HG02852 (cell line): ENCODE measurements around the gene L3MBTL4.
A peak's percentile ranks its signal among the peaks of the same experiment; 100 is the strongest.

ENCODE experiments used
- ATAC-seq: cut with Tn5 transposase; IDR thresholded peaks from one replicate; pipeline ENCODE4 v1.9.1; 2021; ENCODE audit warnings: mild to moderate bottlenecking, moderate library complexity; ENCODE audit not compliant: unreplicated experiment

Gene L3MBTL4

DNA sequence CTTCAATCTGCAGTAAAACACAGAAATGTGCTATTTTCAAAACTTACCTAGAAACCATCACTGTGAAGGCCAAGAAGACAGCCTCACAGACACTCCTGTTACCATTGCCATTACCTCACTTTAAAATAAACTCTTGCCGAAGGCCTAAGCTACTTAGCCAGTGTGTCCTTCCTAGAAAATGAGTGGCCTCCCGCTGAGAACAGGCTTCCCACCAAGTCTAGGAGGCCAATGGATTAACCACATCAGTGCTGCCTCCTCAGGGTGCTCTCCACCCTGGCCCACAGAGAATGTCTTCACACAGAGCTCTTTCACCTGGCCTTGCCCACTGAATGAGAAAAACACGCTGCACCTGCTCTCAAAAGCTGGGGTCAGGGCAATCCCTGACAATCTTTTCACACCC is 47.5 kb downstream of the L3MBTL4 start:
- no peak for ATAC-seq

DNA sequence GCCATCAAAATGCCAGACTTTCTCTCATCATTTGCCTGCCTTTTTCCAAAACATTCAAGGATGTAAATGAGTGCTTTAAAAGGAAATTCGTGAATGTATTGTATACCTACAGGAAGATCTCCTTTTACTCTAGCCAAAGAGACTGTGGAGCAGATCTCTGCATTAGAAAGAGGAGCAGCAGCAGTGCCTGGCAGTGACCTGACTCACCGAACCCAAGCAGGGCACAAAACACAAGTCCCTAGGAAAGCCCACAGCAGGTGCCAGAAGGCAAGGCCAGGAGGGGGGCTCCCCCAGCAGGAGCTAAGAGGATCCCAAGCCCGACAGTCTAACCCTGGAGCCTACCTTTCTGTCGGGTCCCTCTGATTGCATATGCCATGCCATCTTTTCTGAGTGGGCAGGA is 47.9 kb downstream of the L3MBTL4 start:
- ATAC-seq: no peak

DNA sequence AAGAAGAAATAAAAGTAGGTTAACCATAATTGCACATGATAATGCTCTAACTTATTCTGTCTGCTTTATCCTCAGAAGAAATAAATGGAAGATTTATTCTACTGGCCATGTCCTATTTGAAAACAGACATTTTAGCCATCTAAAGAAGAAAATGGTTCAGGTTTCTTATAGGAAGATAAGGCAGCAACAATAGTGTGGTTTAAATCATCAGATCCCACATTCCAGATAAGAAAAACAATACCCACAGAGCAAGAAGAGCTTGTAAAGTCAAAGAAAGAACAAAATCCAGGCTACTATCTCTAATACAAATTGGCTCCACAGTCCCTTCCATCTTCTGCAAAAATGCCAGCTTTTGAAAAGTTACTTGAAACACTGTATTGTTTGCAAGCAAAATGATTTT is 49.3 kb downstream of the L3MBTL4 start:
- no peak for ATAC-seq

DNA sequence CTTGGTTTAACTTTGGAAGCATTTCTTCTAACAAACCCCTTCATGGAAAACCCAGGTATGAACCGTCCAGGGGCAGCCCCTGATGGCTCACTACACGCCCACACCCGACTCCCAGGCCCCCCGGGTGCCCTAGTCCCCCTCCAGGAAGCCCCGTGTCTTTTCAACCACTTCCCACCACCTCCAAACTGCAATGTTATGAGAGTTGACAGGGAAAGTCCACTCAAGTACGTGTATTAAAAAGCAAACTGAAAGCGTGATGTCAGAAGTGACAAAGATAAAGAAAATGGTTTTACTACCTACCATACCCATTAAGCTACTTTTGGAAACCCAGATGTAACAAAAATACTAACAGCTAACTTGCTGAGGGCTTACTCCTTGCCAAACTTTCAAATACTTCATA is 51.5 kb downstream of the L3MBTL4 start:
- ATAC-seq: peak; percentile 88

DNA sequence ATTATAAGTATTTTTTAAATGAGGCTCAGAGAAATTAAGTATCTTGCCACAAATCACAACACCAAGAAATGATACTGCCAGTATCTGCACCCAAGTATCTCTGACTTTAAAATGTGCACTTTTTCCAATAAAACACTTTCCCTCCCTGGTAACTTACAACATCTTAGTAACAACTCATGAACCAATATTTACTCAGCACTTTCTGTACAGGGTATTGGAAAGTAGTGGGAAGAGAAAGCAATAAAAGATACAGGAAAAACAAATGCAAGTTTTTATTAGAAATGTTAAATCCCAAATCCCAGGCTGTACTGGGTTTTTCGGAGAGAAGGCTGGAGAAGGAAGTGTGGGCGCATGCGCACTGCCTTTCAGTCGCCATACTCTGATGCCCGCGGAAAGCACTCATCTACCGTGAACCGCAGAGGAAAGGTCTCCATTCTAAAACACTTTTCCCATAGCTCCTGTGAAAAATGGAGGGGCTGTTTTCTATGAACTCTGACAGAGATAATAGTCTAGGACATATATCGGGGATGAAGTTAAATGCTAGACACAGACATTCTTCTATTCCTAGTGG is 52.1 kb downstream of the L3MBTL4 start:
- no peak for ATAC-seq

DNA sequence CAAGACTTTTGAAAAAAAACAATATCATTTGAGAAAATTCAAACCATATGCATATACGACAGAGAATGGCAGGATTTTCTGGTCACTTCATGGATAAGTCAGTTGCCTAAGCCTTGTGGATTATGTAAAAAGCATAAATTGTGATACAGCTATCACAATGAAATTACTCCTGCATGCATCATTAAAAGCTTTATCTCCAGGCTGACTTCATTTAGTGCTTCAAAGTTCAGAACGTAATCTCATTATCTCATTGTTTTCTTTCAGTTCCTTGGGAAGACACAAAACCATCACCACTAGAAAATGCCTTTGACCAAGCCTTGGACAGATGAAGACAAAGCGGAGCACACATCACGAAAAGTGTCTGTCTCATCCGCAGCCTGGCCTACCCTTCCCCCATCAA is 57.0 kb downstream of the L3MBTL4 start:
- ATAC-seq: no peak

DNA sequence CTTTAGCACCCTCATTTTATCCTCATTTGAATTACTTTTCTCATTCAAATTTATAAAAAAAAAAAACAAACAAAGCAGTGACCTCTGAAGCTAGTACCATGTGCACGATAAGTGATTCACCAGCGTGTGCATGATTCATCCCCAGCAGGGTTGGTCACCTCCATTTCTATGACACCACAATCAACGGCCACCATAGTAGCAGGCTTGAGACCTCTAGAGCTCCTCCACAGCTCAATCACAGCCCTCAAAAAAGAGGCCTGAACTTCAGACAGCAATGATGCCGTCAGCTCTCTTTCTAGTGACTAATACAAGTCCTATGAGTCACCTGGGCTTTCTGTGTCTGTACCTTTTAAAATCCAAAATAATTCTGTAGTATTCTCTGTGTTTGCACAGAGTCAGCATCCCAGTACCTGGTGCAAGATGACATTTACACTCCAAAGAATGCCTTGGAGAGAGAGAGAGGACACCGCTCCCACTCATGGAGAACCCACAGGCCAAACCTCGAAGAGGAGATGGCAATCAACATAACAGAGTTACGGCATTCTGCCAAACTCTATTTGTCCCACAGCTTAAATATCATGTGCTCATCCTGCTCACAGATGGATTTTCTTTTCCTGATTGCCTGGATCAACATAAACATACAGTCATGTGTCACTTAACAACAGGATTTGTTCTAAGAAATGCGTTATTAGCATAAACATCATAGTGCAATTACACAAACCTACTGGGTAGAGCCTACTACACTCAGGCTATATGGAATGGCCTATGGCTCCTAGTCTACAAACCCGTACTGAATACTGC is 58.7 kb downstream of the L3MBTL4 start:
- ATAC-seq: no peak

DNA sequence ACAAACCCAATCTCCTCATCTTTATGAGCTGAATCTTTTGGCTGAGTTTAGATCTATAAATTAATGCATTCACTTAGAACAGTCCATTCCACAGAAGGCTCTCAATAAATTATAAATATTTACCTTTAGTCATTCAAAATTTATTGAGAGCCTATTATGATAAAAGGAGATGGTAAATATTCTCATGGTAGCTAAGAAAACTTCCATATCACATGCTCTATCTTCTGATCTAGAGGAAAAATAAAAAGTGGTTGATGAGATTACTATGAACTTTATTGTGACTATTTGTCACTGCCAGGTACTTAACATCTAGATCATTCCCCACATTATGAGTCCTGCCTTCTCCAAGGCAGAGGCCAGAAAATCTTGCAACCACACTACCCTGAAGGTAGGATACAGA is 62.4 kb downstream of the L3MBTL4 start:
- no peak for ATAC-seq

DNA sequence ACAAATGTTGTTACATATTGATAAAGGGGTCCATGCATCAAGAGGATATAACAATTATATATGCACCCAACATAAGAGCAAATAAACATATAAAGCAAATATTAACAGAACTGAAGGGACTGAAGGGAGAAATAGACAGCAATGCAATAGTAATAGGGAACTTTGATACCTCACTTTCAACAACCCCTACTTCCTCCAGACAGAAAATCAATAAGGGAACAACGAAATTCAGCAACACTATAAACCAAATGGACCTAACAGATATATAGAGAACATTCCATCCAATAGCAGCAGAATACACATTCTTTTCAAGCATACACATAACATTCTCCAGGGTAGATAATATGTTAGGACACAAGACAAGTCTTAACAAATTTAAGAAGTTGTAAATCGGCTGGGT is 71.7 kb downstream of the L3MBTL4 start:
- no peak for ATAC-seq

DNA sequence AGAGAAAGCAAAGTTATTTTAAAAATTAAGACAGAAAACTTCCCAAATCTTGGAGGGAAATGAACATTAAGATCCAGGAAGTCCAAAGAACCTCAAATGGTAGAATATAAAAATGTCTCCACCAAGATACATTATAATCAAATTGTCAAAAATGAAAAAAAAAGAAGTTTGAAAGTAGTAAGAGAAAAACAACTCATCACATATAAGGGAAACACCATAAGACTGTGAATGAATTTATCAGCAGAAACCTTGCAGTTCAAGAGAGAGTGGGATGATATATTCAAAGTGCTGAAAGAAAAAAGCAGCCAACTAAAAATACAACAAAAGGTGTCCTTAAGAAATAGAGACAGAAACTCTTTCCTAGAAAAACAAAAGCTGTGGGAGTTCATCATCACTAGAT is 73.0 kb downstream of the L3MBTL4 start:
- no peak for ATAC-seq

DNA sequence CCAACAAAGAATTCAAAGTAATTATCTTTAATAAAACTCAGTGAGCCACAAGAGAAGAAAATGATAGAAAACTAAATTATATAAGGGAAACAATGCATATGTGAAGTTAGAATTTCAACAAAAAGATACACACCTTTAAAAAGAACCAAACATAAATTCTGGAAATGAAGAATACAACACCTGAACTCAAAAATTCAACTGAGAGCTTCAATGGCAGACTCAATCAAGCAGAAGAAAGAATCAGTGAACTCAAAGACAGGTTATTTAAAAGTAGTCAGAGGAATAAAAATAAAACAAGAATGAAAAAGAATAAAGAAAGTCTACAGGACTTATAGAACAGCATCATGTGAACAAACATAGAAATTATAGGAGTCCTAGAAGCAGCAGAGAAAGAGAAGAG is 73.4 kb downstream of the L3MBTL4 start:
- no peak for ATAC-seq

DNA sequence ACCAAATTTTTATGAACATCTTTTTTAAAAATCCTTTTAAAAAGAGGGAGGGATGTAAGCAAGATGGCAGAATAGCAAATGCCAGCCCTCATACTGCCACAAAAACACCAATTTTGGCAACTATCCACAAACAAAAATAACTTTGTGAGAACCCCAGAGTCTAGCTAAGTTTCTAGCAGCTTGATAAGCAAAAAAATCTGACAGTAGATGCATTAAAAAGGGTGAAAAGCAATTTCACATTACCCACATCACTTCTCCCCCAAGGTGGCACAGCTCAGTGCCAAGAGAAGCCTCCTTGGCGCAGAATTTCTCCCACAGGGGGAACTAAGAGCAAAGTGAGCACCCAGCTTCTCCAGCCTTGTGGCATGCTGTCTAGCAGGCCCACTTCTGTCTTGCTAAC is 74.6 kb downstream of the L3MBTL4 start:
- ATAC-seq: no peak

DNA sequence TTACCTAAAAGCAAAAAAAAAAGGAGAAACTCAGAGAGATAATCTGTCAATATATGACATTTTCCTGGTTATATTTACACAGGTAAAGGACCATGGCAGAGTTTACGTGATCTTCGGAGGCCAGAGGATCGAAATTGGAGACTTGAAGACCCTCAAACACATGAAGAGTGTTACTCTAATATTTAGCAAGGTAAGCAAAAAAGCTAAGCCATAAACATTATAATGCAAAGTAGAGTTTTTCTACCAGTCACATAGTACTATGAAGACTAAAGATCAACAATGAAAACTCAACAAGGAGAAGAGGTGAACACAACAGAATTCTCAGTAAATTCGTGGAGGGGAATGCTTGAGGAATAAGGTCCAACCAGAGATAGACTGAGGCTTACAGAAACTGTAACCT is 78.5 kb downstream of the L3MBTL4 start:
- ATAC-seq: no peak

DNA sequence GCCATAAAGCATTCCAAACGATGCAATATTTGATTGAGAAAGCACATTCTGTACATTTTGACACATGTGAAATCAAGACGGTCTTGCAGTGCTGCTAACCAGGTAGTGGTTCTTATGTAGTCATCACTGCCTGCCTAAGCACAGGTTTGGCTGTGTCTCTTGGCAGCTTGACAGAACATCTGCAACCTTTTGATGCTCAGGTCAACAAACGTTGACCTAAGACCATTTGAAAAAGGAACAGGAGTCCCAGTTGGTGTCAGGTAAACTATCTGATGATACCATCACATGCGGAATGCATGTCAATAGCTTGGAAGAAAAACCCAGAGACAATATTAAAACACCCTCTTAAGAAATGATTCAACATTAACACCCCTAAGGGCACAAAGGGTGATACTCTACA is 80.7 kb downstream of the L3MBTL4 start:
- no peak for ATAC-seq

DNA sequence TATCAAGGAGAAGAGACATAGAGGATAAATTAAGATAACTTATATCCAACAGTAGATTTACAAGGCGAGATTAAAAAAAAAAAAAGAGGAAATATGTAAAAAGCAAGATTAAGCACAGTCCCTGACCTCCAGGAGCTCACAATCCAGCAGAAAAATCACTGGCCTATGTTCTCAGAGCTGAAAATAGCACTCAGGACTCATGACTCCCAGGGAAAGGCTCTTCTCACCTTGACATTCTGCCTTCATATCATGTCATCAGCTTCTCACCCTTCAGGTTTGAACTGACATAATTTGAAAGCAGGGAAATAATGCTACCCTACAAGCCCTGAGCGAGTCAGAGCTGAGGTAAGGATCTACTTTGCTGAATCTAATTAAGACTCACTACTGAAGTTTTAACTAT is 82.8 kb downstream of the L3MBTL4 start:
- no peak for ATAC-seq

DNA sequence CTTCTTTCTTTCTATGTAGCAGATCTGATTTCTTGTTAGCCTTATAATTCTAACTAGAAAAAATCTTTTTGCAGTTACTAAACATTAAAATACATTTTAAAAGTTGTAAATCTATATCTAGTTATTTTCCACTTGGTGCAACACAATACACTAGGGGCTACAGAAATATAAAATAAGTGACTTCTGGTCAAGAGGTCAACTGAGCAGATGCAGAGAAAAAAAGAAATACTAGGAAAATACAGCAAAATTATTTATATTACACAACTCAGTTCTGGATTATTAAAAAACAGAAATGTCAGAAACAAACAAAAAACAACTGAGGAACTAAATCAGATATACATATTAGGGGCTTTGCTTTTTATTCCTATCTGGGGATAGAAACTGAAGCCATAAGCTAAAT is 83.9 kb downstream of the L3MBTL4 start:
- no peak for ATAC-seq

DNA sequence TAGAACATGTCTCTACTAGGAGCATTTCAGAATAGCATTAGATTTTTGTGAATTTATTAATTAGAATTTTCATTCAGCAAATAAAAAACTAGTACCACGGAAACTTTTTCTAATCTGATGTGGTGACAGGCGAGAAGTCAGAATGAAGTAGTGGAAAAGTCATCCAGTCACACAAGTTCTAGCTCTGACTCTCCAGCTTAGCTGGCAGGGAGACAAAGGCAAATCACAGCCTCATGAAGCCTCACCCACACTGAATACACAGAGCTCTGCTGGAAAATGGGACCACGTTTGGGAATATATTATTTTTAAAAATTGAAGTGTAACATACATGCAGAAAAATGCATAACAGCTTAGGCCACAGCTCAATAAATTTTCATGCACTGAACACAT is 86.1 kb downstream of the L3MBTL4 start:
- ATAC-seq: no peak

DNA sequence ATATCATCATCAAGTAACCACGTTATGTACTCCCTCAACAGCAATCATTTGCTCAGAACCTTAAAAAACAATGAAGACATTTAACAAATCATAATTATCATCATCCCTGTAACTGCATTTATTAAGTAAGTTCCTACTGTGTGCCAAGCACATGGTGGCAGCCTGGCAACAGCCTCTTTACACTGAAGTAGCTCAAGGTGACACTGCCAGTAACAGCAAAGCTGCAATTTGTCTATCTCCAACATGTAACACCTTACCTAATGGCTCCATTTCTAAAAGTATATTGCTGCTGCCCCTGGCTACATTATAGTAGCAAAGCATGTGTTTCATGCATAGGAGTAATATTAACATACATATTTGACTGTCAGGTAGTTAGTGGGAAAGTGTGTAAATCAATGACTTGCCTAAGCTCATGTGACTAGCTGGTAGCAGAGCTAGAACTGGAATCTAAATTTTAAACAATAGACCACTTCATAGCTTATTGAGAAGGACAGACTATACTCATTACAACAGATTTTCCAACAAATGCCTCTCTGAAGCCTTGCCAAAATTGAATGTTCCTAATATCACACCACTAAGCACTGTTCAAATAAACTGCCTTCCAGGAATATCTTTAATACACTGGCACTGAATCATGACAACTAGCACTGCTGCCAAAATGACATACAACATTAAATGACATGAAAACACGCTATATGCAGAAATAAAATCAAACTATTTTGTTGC is 86.7 kb downstream of the L3MBTL4 start:
- ATAC-seq: no peak

DNA sequence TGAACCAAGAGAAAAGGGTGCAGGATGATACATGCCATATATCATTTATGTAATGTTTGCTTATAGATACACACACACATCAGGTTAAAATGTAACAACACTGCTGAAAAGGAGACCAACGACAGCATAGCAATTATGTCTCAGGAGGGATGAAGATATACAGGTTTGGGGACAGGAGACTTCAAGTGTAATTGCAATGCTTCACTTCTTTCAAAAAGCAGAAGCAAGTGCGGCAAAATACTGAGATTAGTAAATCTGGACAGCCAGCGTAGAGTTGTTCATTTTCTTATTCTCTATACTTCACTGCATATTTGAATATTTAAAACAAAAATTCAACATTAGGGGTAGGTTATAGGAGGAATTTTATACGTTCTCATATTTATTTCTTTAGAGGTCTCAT is 87.2 kb downstream of the L3MBTL4 start:
- ATAC-seq: no peak

DNA sequence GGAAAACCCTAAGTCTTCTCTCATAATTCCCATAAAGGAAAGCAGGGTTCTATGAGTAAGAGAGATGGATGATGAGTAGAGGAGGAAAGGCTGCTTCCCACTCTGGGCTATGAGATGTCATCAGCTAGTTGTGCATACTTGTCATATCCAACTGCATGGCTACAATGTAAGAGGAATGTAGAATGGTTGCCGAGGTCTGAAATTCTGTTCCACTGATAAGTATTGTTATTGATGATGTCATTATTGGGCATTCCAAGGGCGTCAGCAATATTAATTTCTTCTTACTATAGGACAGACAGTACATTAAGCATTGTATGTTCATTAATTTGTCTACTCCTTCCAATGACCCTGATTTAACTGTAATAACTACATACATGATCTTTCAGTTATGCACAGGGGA is 88.1 kb downstream of the L3MBTL4 start:
- ATAC-seq: no peak

DNA sequence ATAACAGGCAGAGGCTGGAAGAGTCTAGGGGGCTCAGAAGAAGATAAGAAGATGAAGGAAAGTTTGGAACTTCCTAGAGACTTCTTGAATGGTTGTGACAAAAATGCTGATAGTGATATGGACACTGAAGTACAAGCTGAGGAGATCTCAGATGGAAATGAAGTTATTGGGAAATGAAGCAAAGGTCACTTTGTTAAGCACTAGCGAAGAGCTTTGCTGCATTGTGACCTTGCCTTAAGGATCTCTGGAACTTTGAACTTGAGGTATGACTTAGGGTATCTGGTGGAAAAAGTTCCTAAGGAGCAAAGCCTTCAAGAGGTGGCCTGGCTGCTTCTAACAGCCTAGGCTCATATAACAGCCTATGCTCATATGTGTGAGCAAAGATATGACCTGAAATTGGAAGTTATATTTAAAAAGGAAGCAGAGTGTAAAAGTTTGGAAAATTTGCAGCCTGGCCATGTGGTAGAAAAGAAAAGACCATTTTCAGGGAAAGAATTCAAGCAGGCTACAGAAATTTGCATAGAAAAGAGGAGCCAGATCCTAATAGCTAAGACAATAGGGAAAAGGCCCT is 91.3 kb downstream of the L3MBTL4 start:
- ATAC-seq: no peak
